H1 (cell line): ENCODE data around the gene DRAM1. TPM values are rescaled to one million over a fixed set of nuclear protein-coding genes. Genes with fewer than 3 reads are reported as not detected.

Experiments used
- CTCF ChIA-PET: fragments of 300-600 bp; sonication (Branson Sonifier 250); formaldehyde crosslinking; loops from one replicate; lab custom pipeline; 2021; ENCODE audit not compliant: partially characterized antibody; lab: Charles Lee
- POLR2A ChIA-PET: fragments of 300-600 bp; sonication (Branson Sonifier 250); formaldehyde crosslinking; loops from one replicate; lab custom pipeline; 2021; ENCODE audit warnings: inconsistent platforms; ENCODE audit not compliant: partially characterized antibody; lab: Charles Lee
- DNase-seq, 2 experiments: peaks; one replicate each; pipeline versions ENCODE4 v3.0.0 to v3.0.0-alpha.2; 2010 to 2022; ENCODE audit warnings: low spot score in 2 of 2, low read depth in 1 of 2, mixed read lengths in 1 of 2
- FAIRE-seq: peaks from 2 replicates; lab custom pipeline; 2011; peaks lifted over from hg19 to GRCh38; lab: Jason Lieb, UNC
- H2AFZ ChIP-seq: 2 replicates; pipeline ENCODE4 v1.8.1; 2012; ENCODE audit warnings: low read length, inconsistent platforms
- H2AK5ac ChIP-seq: 2 replicates; pipeline ENCODE4 v1.6.1; 2013; ENCODE audit warnings: low read depth, low read length
- H2BK120ac ChIP-seq: replicated peaks from 2 replicates; pipeline ENCODE3; 2013; ENCODE audit warnings: low read depth, low read length, inconsistent platforms
- H2BK12ac ChIP-seq: 2 replicates; pipeline ENCODE4 v1.6.1; 2013; ENCODE audit warnings: low read depth, low read length
- H2BK15ac ChIP-seq: 2 replicates; pipeline ENCODE4 v1.6.1; 2013; ENCODE audit warnings: low read length
- H2BK20ac ChIP-seq: 2 replicates; pipeline ENCODE4 v1.6.1; 2013; ENCODE audit warnings: low read length
- H2BK5ac ChIP-seq: 2 replicates; pipeline ENCODE4 v1.6.1; 2013; ENCODE audit warnings: low read depth, low read length
- H3K14ac ChIP-seq: 2 replicates; pipeline ENCODE4 v1.6.1; 2013; ENCODE audit warnings: inconsistent platforms; ENCODE audit not compliant: insufficient read length
- H3K18ac ChIP-seq: 2 replicates; pipeline ENCODE4 v1.6.1; 2013; ENCODE audit warnings: low read length; ENCODE audit errors: extremely low read depth
- H3K23ac ChIP-seq: 2 replicates; pipeline ENCODE4 v1.6.1; 2013; ENCODE audit warnings: inconsistent platforms; ENCODE audit not compliant: insufficient read length
- H3K23me2 ChIP-seq: 2 replicates; pipeline ENCODE4 v1.6.1; 2013; ENCODE audit warnings: low read depth, low read length
- H3K27ac ChIP-seq: 2 replicates; pipeline ENCODE4 v1.6.1; 2011; ENCODE audit warnings: low read depth, low read length, inconsistent platforms
- H3K27me3 ChIP-seq, 4 experiments: replicated peaks in 1 of 4; 1 replicate in 1 of 4; 2 replicates in 3 of 4; pipeline versions ENCODE4 v1.6.1 to v1.8.1; 2011 to 2013; ENCODE audit warnings: low read length in 3 of 4, mild to moderate bottlenecking in 3 of 4, inconsistent platforms in 2 of 4, mixed read lengths in 2 of 4, moderate library complexity in 1 of 4; ENCODE audit not compliant: control insufficient read depth in 3 of 4, insufficient read depth in 3 of 4; ENCODE audit errors: extremely low read depth in 1 of 4
- H3K36me3 ChIP-seq, 4 experiments: 2 replicates each; pipeline versions ENCODE4 v1.6.1 to v1.8.1; 2011 to 2013; ENCODE audit warnings: mild to moderate bottlenecking in 4 of 4, low read length in 3 of 4, moderate library complexity in 2 of 4, control low read depth in 1 of 4, inconsistent platforms in 1 of 4; ENCODE audit not compliant: insufficient read depth in 4 of 4, control insufficient read depth in 2 of 4
- H3K4ac ChIP-seq: replicated peaks from 2 replicates; pipeline ENCODE3; 2013; ENCODE audit warnings: low read length, low read depth, mixed read lengths, inconsistent platforms; ENCODE audit not compliant: insufficient read length
- H3K4me1 ChIP-seq, 4 experiments: replicated peaks in 1 of 4; 1 replicate in 1 of 4; 2 replicates in 3 of 4; pipeline versions ENCODE4 v1.6.1 to v1.8.1; 2011 to 2013; ENCODE audit warnings: low read length in 3 of 4, inconsistent platforms in 2 of 4, mixed read lengths in 1 of 4; ENCODE audit not compliant: insufficient read depth in 4 of 4, control insufficient read depth in 3 of 4
- H3K4me2 ChIP-seq, 2 experiments: 2 replicates each; pipeline versions ENCODE4 v1.6.1 to v1.8.1; 2011 to 2013; ENCODE audit warnings: low read depth in 2 of 2, low read length in 2 of 2, control low read depth in 1 of 2, inconsistent platforms in 1 of 2, mild to moderate bottlenecking in 1 of 2; ENCODE audit not compliant: insufficient read depth in 1 of 2
- H3K4me3 ChIP-seq, 4 experiments: fragments of 200-600, 300-600 bp in 1 of 4; sonication (generic), shearing (Covaris generic), sonication (Bioruptor Twin) in 1 of 4; 2 replicates each; pipeline versions ENCODE4 v1.5.1 to v1.8.1; 2011 to 2016; ENCODE audit warnings: low read length in 4 of 4, low read depth in 3 of 4, control low read depth in 2 of 4, inconsistent platforms in 2 of 4, mild to moderate bottlenecking in 2 of 4, mixed read lengths in 1 of 4, moderate library complexity in 1 of 4; ENCODE audit not compliant: insufficient read depth in 2 of 4; ENCODE audit errors: extremely low read depth in 1 of 4
- H3K56ac ChIP-seq: replicated peaks from 2 replicates; pipeline ENCODE3; 2013; ENCODE audit warnings: low read depth, mild to moderate bottlenecking, mixed read lengths, low read length, inconsistent platforms; ENCODE audit not compliant: insufficient read length
- H3K79me1 ChIP-seq: 2 replicates; pipeline ENCODE4 v1.6.1; 2013; ENCODE audit warnings: low read depth, low read length, control low read depth
- H3K79me2 ChIP-seq, 2 experiments: 2 replicates each; pipeline versions ENCODE4 v1.6.1 to v1.8.1; 2012 to 2013; ENCODE audit warnings: low read length in 2 of 2, mild to moderate bottlenecking in 2 of 2, inconsistent platforms in 1 of 2; ENCODE audit not compliant: insufficient read depth in 2 of 2, control insufficient read depth in 1 of 2
- H3K9ac ChIP-seq, 4 experiments: replicated peaks in 1 of 4; 1 replicate in 1 of 4; 2 replicates in 3 of 4; pipeline versions ENCODE4 v1.6.1 to v1.8.1; 2011 to 2013; ENCODE audit warnings: low read depth in 3 of 4, low read length in 3 of 4, control low read depth in 2 of 4, mild to moderate bottlenecking in 2 of 4, moderate library complexity in 2 of 4, inconsistent platforms in 1 of 4; ENCODE audit errors: extremely low read depth in 1 of 4
- H3K9me3 ChIP-seq, 2 experiments: 2 replicates each; pipeline versions ENCODE4 v1.6.1 to v1.8.1; 2012 to 2013; ENCODE audit warnings: mild to moderate bottlenecking in 2 of 2, moderate library complexity in 2 of 2, control low read depth in 1 of 2, inconsistent platforms in 1 of 2, low read depth in 1 of 2, low read length in 1 of 2, mixed read lengths in 1 of 2; ENCODE audit not compliant: insufficient read depth in 2 of 2
- H4K20me1 ChIP-seq, 2 experiments: replicated peaks in 1 of 2; 2 replicates each; pipeline versions ENCODE3 to v1.8.1; 2011 to 2013; ENCODE audit warnings: inconsistent platforms in 2 of 2, low read length in 2 of 2, mild to moderate bottlenecking in 1 of 2; ENCODE audit not compliant: insufficient read depth in 2 of 2, control insufficient read depth in 1 of 2
- H4K5ac ChIP-seq: 2 replicates; pipeline ENCODE4 v1.6.1; 2013; ENCODE audit warnings: low read length, low read depth, mixed read lengths, inconsistent platforms; ENCODE audit not compliant: insufficient read length
- H4K8ac ChIP-seq: 2 replicates; pipeline ENCODE4 v1.8.0; 2013; ENCODE audit warnings: mild to moderate bottlenecking, moderate library complexity, low read length, inconsistent platforms; ENCODE audit not compliant: insufficient read depth; ENCODE audit errors: extremely low read depth
- H4K91ac ChIP-seq: replicated peaks from 2 replicates; pipeline ENCODE3; 2013; ENCODE audit warnings: low read length, mixed read lengths, inconsistent platforms; ENCODE audit not compliant: insufficient read length
- EZH2 ChIP-seq: fragments of 200-600 bp; sonication (generic); IDR thresholded peaks from 2 replicates; pipeline ENCODE4 v1.7.1; 2012; ENCODE audit warnings: low read depth, mild to moderate bottlenecking, moderate library complexity, low read length, inconsistent platforms; ENCODE audit not compliant: severe bottlenecking
- KDM4A ChIP-seq: IDR thresholded peaks from one replicate; pipeline ENCODE4 v1.7.1; 2012; ENCODE audit warnings: low read depth, mild to moderate bottlenecking, moderate library complexity, low read length, inconsistent platforms; ENCODE audit not compliant: severe bottlenecking
- RNF2 ChIP-seq: fragments of 200-900, 300-1000 bp; sonication (generic); IDR thresholded peaks from 2 replicates; pipeline ENCODE4 v1.7.1; 2016; ENCODE audit warnings: borderline replicate concordance, low read depth, mild to moderate bottlenecking, antibody characterized with exemption, low read length; ENCODE audit not compliant: poor library complexity, severe bottlenecking; ENCODE audit errors: missing control alignments
- WGBS, 2 experiments: shearing (Covaris generic) in 1 of 2; methylation state at CpG; one replicate each; pipeline versions ENCODE4 v1.1.6 to v1.1.7; 2013 to 2015; ENCODE audit warnings: low lambda C conversion rate in 2 of 2, mixed read lengths in 2 of 2, inconsistent platforms in 1 of 2, low coverage in 1 of 2, missing lambda C conversion rate in 1 of 2; ENCODE audit not compliant: insufficient replicate concordance in 2 of 2, insufficient coverage in 1 of 2, insufficient read length in 1 of 2; ENCODE audit errors: extremely low coverage in 1 of 2, missing lambda C conversion rate in 1 of 2; 5-methylcytosine and 5-hydroxymethylcytosine counted together
- polyA plus RNA-seq, 7 experiments: library from polyadenylated mRNA; depleted of rRNA in 3 of 7; stranded (reverse) in 5 of 7; unstranded in 2 of 7; fragments of >200 nt in 5 of 7; fragments of 200-250 nt in 2 of 7; gene quantifications; 1 replicate in 5 of 7; 2 replicates in 1 of 7; 4 replicates in 1 of 7; pipeline versions ENCODE4 v1.2.1 to v1.2.3, GENCODE V29; 2011 to 2013; ENCODE audit warnings: missing spikeins in 2 of 7, mixed read lengths in 2 of 7
- total RNA-seq: library from RNA; stranded (reverse); fragmentation: NEBNext Ultra II Directional; extraction: Animal tissue kit (Norgen Biotek cat#: 25700); gene quantifications from 2 replicates; pipeline ENCODE4 v1.2.1, GENCODE V29; 2021

DRAM1 gene
- total and polyA plus RNA-seq, 2 of the 8 experiments (the other 6 are each of a cell fraction or from before 2014, with no cell fraction given), result 4.6 to 6.2 TPM

DNA sequence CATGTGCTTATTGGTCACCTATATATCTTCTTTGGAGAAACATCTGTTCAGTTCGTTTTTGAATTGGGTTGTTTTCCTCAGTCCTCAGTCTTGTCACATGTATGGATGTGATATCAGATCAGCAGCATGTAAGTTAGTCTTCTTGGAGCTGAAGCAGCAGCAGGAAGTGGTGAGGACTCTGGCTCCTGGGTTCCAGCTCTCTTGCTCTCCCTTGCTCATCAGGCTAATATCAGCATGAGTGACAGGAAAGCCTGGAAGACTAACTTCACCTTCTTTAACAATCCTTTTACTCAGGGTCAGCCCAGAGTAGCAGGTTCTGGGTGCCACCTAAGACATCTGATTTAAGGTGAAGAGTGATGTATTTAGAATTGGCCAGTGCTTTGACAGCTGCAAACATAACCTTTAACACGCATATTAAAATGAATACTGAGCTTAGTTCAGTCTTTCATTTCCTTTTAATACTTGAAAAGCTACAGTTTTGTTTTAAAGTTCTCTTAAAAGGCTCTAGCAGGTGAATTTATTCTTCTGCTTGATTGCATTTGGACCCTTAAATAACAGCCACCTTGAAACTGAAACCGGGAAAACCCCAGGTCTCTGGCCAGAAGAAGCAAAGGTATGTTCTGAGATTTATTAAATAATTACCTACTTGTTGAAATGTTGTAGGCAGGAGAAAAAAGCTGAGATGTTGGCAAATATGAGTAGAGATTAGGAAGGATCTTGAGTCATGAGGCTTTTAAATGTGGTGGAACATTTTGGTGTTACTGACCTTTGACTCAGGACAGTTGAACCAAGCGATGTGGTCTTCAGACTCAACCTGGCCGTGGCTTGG, 54.3 kb downstream of the DRAM1 start:
- no peak overlapping the region for H2AFZ ChIP-seq
- no peak overlapping the region for H4K91ac ChIP-seq
- H2AK5ac ChIP-seq, result no peak overlapping the region
- no peak for FAIRE-seq
- H2BK5ac ChIP-seq, result no peak overlapping the region
- no peak overlapping the region for H2BK15ac ChIP-seq
- H3K27me3 ChIP-seq, result no peaks in the 10 kb centered on the region; a peak in 1 of 7 replicates
- H2BK12ac ChIP-seq, result no peak overlapping the region
- no peaks in the 10 kb centered on the region for H3K23me2 ChIP-seq
- H3K79me2 ChIP-seq, result no peaks in the 10 kb centered on the region
- no peaks in the 10 kb centered on the region for H3K9me3 ChIP-seq
- H2BK120ac ChIP-seq, result no peak overlapping the region
- ChIA-PET POLR2A (no interaction called here), CTCF (interaction anchor here (0.6 to 1.5 kb wide), 6 partner anchors 9 to 885 kb away, joined by 3 to 5 read pairs (median 4); no protein-coding TSS in a partner anchor)
- no peaks in the 10 kb centered on the region for H3K79me1 ChIP-seq
- no peak overlapping the region for H3K4me3 ChIP-seq
- no peak overlapping the region for H3K4ac ChIP-seq
- H3K56ac ChIP-seq, result no peak overlapping the region
- no peaks in the 10 kb centered on the region for H3K4me1 ChIP-seq
- H3K36me3 ChIP-seq, result no peaks in the 10 kb centered on the region; a peak in 1 of 8 replicates
- WGBS, 2 experiments, result 87% methylated on average over 5 of the region's 5 CpGs; no CpG with 5 or more reads in 1 of the 2 experiments
- H3K4me2 ChIP-seq, result no peak overlapping the region
- H3K9ac ChIP-seq, result no peak overlapping the region
- no peak for DNase-seq
- H4K5ac ChIP-seq, result no peak overlapping the region
- no peak overlapping the region for H3K27ac ChIP-seq
- H2BK20ac ChIP-seq, result no peak overlapping the region
- no peak overlapping the region for H4K8ac ChIP-seq
- no peak overlapping the region for H3K23ac ChIP-seq
- H4K20me1 ChIP-seq, result no peaks in the 10 kb centered on the region
- no peak overlapping the region for H3K14ac ChIP-seq
- no peak overlapping the region for H3K18ac ChIP-seq
- no peak for TF ChIP-seq KDM4A
- no peak for TF ChIP-seq RNF2
- no peak for TF ChIP-seq EZH2
